Stimulated activated CD4-positive, alpha-beta T cell treated with anti-CD3 and anti-CD28 coated beads, Interleukin-4, amount 100 ng/mL, for 4 hours (primary cell): ENCODE measurements around the gene ABITRAM.
"Not testable (repeated sequence)": the region's sequence is repeated elsewhere in the genome, so short reads cannot be mapped to it uniquely, and the experiment has no call there.

ENCODE experiments used
- DNase-seq, 2 experiments: peaks; one replicate each; pipeline ENCODE4 v3.0.0-alpha.2; 2020

The ABITRAM gene

DNA sequence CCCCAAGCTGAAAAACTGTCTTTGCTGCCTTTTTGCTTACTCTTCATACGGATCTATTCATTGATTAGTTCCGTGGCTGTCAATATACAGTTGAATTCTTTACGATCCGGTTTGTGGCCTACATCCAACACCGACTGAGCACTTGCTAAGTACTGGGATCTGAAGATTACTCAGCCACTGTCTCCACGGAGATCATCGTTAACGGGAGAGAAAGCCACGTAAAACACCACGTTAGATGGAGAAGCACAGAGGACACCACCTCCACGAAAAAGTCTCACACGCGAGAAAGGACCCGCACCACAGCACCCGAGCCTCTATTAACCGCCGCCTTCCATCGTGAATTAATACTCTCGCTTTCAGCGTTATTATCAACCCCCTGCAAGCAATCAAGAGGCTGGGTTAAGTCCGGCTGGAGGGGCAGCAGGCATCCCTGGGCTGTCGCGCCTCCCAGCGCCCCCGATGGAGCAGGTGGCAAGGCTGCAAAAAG is 926 bp upstream of the ABITRAM start:
- no peak for DNase-seq

GRCh38 chr9:108933718-108934322 is 380 bp upstream of the ABITRAM start, which contains the start of gene ELP1:
Gene ELP1 (minus strand): TSS chr9:108934124. CDS start chr9:108931146, 2,978 bp downstream.
- peak; percentile 88 to 91 for DNase-seq

- no peak for DNase-seq
Observed at GRCh38 chr9:108937561-108938305, 3.5 kb downstream of the ABITRAM start.

- no peak for DNase-seq
Observed at GRCh38 chr9:108939975-108940374, 5.8 kb downstream of the ABITRAM start.

DNA sequence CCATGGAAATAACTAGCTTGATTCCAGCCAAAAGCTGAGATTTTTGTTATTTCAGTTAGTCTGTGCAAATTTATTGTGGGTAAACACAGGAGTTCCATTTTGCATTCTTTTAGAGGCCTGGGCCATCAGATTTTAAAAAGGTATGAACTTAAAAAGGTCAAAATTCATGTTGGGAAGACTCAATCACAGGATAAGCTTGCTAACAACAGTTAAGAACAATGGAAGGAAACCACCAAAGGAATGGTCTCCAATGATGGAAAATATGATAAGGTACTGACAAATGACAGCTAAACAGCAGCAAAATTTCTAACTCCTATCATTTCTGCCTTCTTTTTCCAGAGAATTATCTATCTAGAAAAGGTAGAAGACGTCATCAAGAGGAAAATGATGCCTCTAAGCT is 16.0 kb downstream of the ABITRAM start:
- no peak for DNase-seq

DNA sequence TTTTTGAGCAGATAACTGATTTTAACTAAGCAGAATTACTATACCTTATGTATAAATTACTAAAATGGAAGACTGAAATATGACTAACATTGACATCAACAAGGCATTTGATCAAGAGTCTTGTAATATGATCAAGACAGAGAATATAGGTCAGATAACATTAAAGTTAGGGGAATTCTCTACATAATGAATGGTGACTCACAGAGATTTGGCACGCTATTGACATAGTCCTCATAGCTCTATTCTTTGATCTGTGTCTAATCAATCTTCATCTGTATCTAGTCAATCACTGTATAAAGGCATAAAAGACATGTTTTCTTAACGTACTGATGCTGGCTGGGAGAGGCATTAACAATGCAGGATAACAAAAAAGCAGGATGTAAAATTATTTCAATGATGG is 17.4 kb downstream of the ABITRAM start:
- DNase-seq: no peak

GRCh38 chr9:108953983-108954574 is 19.9 kb downstream of the ABITRAM start:
- no peak for DNase-seq

DNA sequence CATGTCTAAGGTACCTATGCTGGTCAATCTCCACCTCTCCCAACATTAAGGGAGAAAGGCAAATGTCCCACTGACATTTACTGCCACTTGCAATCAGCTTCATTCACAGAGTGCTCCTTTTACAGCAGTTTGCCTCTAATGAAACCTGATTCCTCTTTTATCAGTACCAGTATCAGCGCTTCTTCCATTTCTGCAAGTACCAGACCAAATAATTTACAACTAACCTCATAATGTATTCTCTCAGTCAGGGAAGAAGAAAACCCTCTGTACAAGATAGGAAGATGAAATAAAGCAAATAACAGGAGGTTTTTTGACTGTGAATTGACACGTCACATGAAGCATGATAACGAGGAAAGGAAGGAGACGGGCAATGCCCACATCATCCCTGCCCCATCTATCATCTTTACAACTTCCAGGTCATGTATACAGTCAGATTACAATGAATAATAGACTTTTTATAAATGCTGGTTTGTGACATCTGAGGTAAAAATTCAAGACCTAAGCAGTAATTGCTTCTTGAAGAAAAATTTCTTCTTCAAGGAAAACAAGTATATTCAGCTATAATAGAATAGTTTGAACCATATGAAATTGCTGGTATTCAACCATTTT is 21.9 kb downstream of the ABITRAM start:
- no peak for DNase-seq

- no peak for DNase-seq
Observed at GRCh38 chr9:108956631-108957026, 22.4 kb downstream of the ABITRAM start.

GRCh38 chr9:108960331-108960730 is 26.1 kb downstream of the ABITRAM start:
- no peak for DNase-seq

DNA sequence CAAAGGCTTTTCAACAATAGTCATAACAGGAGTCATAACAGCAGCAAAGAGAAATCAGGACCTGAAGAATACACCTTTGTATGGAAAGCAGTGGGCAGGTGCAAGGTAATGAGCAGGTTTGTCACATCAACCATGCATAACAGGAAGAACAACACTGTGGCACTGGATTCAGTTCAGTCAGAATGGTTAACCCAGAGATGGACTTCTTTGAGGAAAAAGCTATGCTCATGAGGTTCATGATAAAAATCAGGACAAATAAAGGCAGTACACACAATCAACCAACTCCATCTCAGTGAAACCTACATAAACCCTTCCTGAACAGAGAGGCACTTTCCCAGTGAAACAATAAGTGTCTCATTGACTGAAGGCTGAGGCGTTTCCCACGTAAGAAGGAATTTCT is 27.0 kb downstream of the ABITRAM start:
- DNase-seq: no peak

- no peak for DNase-seq
Observed at GRCh38 chr9:108963459-108964143, 29.4 kb downstream of the ABITRAM start.

- no peak for DNase-seq
Observed at GRCh38 chr9:108967916-108968315, 33.7 kb downstream of the ABITRAM start.

DNA sequence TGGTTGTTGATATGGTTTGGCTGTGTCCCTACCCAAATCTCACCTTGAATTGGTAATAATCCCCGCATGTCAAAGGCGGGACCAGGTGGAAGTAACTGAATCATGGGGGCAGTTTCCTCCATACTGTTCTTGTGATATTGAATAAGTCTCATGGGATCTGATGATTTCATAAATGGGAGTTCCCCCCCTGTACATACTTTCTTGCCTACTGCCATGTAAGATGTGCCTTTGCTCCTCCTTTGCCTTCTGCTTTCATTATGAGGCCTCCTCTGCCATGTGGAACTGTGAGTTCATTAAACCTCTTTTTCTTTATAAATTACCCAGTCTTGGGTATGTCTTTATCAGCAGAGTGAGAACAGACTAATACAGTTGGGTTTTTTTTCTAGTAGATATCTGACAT is 37.2 kb downstream of the ABITRAM start:
- DNase-seq: not testable (repeated sequence)

DNA sequence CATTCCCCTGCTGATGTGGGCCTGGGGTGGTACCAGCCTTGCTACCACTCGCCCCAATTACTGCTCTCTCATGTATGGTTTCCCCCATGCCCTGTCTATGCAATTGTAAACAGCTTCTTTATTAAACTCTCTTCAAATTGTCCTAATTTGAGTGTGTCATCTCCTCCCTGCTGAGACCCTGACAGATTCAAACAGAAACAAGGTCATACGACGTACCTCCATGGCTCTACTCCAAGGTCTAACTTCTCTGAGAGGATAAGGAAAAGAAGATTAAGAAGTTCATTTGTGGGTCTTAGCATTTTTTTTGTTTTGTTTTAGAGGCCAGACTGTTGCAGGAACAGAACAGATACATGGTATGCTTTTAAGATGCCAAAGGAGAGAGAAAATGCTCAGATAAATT is 38.0 kb downstream of the ABITRAM start:
- no peak for DNase-seq

- no peak for DNase-seq
Observed at GRCh38 chr9:108972626-108973209, 38.5 kb downstream of the ABITRAM start.

DNA sequence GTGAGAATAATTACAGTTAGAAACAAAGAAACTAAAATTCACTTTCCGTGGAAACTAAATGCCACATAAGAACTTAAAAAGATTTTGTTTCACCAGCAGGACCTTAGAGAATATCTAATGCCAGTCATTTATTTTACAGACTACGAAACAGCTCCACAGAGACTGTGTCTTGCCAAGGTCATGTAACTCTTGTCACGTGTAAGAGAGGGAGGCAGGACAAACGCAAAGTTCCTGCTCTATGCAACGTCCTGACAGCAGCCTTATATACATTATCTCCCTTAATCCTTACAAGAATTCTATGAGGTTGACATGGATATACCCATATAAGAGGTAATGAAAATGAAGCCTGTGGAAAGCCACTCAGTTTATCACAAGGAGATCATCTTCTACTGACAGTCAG is 39.7 kb downstream of the ABITRAM start:
- DNase-seq: no peak

DNA sequence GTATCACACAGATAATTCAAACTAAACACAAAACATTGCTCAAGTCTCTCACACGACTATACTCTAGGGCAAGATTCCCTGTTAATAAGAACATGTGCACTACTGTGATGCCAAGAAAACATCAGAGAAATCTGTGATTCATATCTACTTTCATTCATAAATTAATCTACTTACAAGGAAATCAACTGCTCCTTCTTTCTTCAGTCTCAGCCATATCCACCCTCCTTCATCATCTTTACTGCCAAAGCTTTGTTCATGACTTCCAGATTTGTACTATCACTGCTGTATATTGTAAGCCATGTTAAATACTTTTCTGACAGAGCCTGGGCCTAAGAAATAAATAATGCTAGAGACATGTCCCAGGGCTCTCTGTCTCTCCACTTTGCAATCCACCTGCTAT is 44.0 kb downstream of the ABITRAM start:
- DNase-seq: no peak

GRCh38 chr9:108980893-108981292 is 46.7 kb downstream of the ABITRAM start:
- DNase-seq: no peak

DNA sequence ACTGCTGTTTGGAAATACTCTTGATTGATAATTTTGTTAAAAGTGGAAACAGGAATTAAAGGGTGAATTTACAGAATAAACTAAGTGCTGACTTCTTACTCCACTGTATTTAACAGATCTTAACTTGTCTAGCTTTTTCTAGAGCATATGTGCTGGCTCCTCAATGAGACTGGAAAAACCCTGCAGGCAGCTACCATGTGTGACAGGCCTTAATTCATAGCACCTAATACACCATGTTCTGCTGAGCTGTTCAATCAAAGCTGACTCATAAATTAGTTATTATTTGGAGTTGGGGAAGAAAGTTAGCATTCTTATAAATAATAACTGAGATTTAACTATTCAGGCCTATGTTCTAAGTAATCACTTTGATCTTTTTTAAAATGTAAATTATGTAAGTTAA is 49.7 kb downstream of the ABITRAM start:
- DNase-seq: no peak
